ENCODE measurements around the gene PPT1. TPM values are rescaled to one million over a fixed set of nuclear protein-coding genes. Genes with fewer than 3 reads are reported as not detected.

PPT1 gene
- polyA plus RNA-seq, 2 of the 4 experiments (the other 2 are of a cell fraction), result 40.2 to 56.7 TPM

DNA sequence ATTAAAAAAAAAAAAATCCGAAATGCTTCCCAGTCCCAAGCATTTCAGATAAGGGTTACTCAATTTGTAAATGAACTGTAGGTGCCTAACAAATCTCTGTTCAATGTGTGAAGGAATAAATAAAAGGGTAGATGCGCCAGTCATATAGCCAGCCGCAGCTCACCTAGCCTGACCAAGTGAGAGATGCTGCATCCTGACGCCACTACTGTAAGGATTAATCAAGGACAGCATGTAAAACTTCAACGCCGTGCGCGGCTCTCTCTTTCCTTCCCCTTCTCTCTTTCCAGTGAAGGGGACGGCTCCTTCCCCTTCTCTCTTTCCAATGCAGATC is 441 bp downstream of the PPT1 start:
- ATAC-seq, result peak; percentile 49 to 63; a peak in 3 of 6 replicates
- CTCF ChIA-PET, result interaction anchor here (1.6 kb wide), 1 partner anchor 238 kb away, joined by 4 read pairs; no protein-coding TSS in a partner anchor
- WGBS (ENCODE audit: missing lambda C conversion rate), result 6% methylated on average over 9 of the region's 9 CpGs

GRCh38 chr1:40095806-40096205 is 1.2 kb downstream of the PPT1 start:
- CTCF ChIA-PET, result no interaction called here
- FAIRE-seq, result no peak
- H3K4me3 ChIP-seq, result no peak overlapping the region

More for the DNA sequence above, 441 bp downstream of the PPT1 start:
- TF ChIP-seq KDM1A (IDR thresholded peaks at IDR 0.05; ENCODE audit: low read depth) (no peak), TP53 (CRISPR knock-in tag; IDR thresholded peaks at IDR 0.05) (no peak), RCOR1 (IDR thresholded peaks at IDR 0.05; ENCODE audit: low read depth, low read length) (no peak), JUN (IDR thresholded peaks at IDR 0.05) (no peak), TFCP2L1 (CRISPR knock-in tag; IDR thresholded peaks at IDR 0.05) (no peak), SREBF2 (IDR thresholded peaks at IDR 0.05) (no peak), NR3C1 (IDR thresholded peaks at IDR 0.05) (no peak), RNF2 (IDR thresholded peaks at IDR 0.05; ENCODE audit: borderline replicate concordance, low read depth) (no peak), EHF (CRISPR knock-in tag; IDR thresholded peaks at IDR 0.05) (no peak), GATA3 (IDR thresholded peaks at IDR 0.05; ENCODE audit: borderline replicate concordance) (no peak)
- peaks cover 12% of the 10 kb centered on the region; the same call in 2 of the 3 replicates for H3K4me1 ChIP-seq
- H3K4me2 ChIP-seq, result peak overlapping the region; percentile 87
- peak overlapping the region; percentile 77 for H3K4me3 ChIP-seq
- no peaks in the 10 kb centered on the region for H3K9me3 ChIP-seq
- FAIRE-seq (no peak), DNase-seq (ENCODE audit: low read depth in 1 of 2, low spot score in 1 of 2) (no peak)
- POLR2A ChIA-PET, result no interaction called here
- peak overlapping the region; percentile 80 to 85 for H3K27ac ChIP-seq

More at GRCh38 chr1:40095806-40096205, 1.2 kb downstream of the PPT1 start:
- DNase-seq (ENCODE audit: low read depth in 1 of 2, low spot score in 1 of 2) (no peak), ATAC-seq (no peak)
- 100% methylated on average over 3 of the region's 3 CpGs for WGBS (ENCODE audit: missing lambda C conversion rate)
- Histone ChIP-seq H3K4me1 (peaks cover 12% of the 10 kb centered on the region; the same call in 2 of the 3 replicates), H3K27ac (no peak overlapping the region), H3K9me3 (no peaks in the 10 kb centered on the region), H3K4me2 (peak overlapping the region; percentile 87)
- POLR2A ChIA-PET, result no interaction called here
- TF ChIP-seq, protein P1, sequence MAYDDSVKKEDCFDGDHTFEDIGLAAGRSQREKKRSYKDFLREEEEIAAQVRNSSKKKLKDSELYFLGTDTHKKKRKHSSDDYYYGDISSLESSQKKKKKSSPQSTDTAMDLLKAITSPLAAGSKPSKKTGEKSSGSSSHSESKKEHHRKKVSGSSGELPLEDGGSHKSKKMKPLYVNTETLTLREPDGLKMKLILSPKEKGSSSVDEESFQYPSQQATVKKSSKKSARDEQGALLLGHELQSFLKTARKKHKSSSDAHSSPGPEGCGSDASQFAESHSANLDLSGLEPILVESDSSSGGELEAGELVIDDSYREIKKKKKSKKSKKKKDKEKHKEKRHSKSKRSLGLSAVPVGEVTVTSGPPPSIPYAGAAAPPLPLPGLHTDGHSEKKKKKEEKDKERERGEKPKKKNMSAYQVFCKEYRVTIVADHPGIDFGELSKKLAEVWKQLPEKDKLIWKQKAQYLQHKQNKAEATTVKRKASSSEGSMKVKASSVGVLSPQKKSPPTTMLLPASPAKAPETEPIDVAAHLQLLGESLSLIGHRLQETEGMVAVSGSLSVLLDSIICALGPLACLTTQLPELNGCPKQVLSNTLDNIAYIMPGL (CRISPR knock-in tag; IDR thresholded peaks at IDR 0.05; ENCODE audit: borderline replicate concordance), result no peak
- no peak for TF ChIP-seq POLR2AphosphoS2 (conservative IDR thresholded peaks at IDR 0.05; ENCODE audit: low read length)
- no peak for TF ChIP-seq JUNB (IDR thresholded peaks at IDR 0.05)
- TF ChIP-seq CTCF (IDR thresholded peaks at IDR 0.05), result no peak
- no peak for TF ChIP-seq MAZ (IDR thresholded peaks at IDR 0.05; ENCODE audit: borderline replicate concordance, low read depth, low read length)
- TF ChIP-seq JUN (IDR thresholded peaks at IDR 0.05), result no peak
- TF ChIP-seq, protein P2, sequence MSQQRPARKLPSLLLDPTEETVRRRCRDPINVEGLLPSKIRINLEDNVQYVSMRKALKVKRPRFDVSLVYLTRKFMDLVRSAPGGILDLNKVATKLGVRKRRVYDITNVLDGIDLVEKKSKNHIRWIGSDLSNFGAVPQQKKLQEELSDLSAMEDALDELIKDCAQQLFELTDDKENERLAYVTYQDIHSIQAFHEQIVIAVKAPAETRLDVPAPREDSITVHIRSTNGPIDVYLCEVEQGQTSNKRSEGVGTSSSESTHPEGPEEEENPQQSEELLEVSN (IDR thresholded peaks at IDR 0.05; ENCODE audit: borderline replicate concordance, low read depth), result no peak
- TF ChIP-seq ESRRA (IDR thresholded peaks at IDR 0.05; ENCODE audit: borderline replicate concordance, low read length), result no peak
- TF ChIP-seq, protein P3, sequence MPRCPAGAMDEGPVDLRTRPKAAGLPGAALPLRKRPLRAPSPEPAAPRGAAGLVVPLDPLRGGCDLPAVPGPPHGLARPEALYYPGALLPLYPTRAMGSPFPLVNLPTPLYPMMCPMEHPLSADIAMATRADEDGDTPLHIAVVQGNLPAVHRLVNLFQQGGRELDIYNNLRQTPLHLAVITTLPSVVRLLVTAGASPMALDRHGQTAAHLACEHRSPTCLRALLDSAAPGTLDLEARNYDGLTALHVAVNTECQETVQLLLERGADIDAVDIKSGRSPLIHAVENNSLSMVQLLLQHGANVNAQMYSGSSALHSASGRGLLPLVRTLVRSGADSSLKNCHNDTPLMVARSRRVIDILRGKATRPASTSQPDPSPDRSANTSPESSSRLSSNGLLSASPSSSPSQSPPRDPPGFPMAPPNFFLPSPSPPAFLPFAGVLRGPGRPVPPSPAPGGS (IDR thresholded peaks at IDR 0.05), result no peak
- no peak for TF ChIP-seq EP300 (IDR thresholded peaks at IDR 0.05)

Measured in A549 (cell line).